PFSK-1 (cell line): Measurements from ENCODE around the gene TCF12.

Experiments used
- FOXP2 ChIP-seq: optimal IDR thresholded peaks from 2 replicates; pipeline ENCODE3; 2011; ENCODE audit warnings: borderline replicate concordance, control low read depth, inconsistent platforms; ENCODE audit not compliant: insufficient read depth; ENCODE audit errors: extremely low read length, extremely low read depth
- POLR2AphosphoS5 ChIP-seq: IDR thresholded peaks from 2 replicates; pipeline ENCODE4 v1.6.1; 2012; ENCODE audit warnings: low read depth, mild to moderate bottlenecking, control low read depth, low read length, moderate library complexity
- REST ChIP-seq, 2 experiments: IDR thresholded peaks; 2 replicates each; pipeline versions ENCODE4 v1.6.1 to v1.8.0; 2011 to 2012; ENCODE audit warnings: low read depth in 2 of 2, low read length in 2 of 2, control low read depth in 1 of 2, inconsistent platforms in 1 of 2, mild to moderate bottlenecking in 1 of 2, moderate library complexity in 1 of 2; ENCODE audit not compliant: insufficient read depth in 1 of 2
- SIN3A ChIP-seq: IDR thresholded peaks from 2 replicates; pipeline ENCODE4 v1.6.1; 2012; ENCODE audit warnings: mild to moderate bottlenecking, low read length, moderate library complexity, borderline replicate concordance; ENCODE audit not compliant: insufficient read depth
- TAF1 ChIP-seq: IDR thresholded peaks from 2 replicates; pipeline ENCODE4 v1.6.1; 2012; ENCODE audit warnings: low read length, control low read depth, borderline replicate concordance; ENCODE audit not compliant: insufficient read depth

Gene TCF12

DNA sequence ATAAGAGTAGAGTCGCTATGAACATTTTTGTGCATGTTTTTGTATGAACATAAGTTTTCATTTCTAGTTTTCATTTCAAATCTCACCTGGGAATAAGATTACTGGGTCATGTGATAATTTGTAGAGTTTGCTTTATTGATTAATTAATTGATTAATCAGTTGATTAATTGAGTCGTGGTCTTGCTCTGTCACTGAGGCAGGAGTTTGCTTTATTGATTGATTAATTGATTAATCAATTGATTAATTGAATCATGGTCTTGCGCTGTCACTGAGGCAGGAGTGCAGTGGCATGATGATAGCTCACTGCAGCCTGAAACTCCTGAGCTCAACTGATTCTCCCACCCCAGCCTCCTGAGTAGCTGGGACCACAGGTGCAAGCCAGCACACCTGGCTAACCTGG is 111.6 kb downstream of the TCF12 start:
- no peak for TF ChIP-seq FOXP2
- TF ChIP-seq REST (IDR thresholded peaks at IDR 0.05; ENCODE audit: insufficient read depth in 1 of 2, low read depth in 2 of 2, low read length in 2 of 2): no peak
- no peak for TF ChIP-seq POLR2AphosphoS5
- TF ChIP-seq TAF1: no peak
- no peak for TF ChIP-seq SIN3A

DNA sequence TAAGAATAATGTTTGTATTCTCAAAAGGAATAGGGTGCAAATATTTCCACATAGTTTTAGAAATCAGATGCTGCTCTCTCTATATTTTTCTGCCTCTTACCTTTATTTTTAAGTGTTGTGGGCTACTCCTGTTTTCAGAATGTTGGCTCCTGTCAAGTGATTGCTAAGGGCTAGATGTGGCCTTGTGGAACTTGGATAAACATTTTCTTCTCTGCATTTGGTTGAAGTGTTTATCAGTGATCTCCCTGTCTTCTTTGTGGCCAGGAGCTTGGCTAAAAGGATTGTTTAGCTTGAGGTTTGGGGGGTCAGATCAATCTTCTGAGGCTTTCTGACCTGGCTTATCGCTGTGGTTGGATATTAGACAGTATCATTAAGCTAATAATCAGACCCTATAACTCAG is 112.6 kb downstream of the TCF12 start:
- TF ChIP-seq POLR2AphosphoS5 (no peak), REST (IDR thresholded peaks at IDR 0.05; ENCODE audit: insufficient read depth in 1 of 2, low read depth in 2 of 2, low read length in 2 of 2) (no peak), TAF1 (no peak), FOXP2 (no peak), SIN3A (no peak)

DNA sequence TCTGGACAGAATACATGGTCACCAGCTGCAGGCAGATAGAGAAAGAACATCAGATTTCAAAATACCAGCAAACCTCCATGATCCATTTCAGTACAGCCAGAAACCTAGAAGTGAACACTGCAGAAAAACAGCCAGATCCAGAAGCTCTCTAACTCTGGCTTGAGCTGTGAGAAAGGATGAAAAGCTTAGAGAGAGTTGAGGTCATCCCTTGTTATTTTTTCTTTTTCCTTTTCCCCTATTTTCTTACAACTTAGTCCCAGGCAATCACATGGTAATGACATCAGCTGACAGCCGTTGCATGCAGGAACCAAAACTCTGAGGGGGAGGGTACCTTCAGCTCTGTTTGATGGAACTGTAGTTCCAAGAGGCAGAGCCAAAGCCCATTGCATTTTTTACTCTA is 113.2 kb downstream of the TCF12 start:
- TF ChIP-seq FOXP2 (no peak), SIN3A (peak; percentile 71; the same call in 1 of the 2 replicates), TAF1 (no peak), POLR2AphosphoS5 (no peak), REST (IDR thresholded peaks at IDR 0.05; ENCODE audit: insufficient read depth in 1 of 2, low read depth in 2 of 2, low read length in 2 of 2) (no peak)

DNA sequence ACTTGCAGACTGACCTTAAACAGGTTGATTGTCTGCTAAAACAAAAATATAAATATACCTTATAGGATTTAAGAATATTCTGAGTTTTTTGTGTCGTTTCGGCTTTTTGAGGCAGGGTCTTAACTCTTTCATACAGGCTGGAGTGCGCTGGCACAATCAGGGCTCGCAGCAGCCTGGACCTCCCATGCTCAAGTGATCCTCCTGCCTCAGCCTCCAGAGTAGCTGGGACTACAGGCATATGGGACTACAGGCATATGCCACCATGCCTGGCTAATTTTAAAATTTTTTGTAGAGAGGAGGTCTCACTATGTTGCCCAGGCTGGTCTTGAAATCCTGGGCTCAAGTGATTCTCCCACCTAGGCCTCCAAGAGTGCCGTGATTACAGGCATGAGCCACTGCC is 113.9 kb downstream of the TCF12 start:
- TF ChIP-seq FOXP2 (no peak), TAF1 (no peak), REST (IDR thresholded peaks at IDR 0.05; ENCODE audit: insufficient read depth in 1 of 2, low read depth in 2 of 2, low read length in 2 of 2) (no peak), SIN3A (no peak), POLR2AphosphoS5 (no peak)

DNA sequence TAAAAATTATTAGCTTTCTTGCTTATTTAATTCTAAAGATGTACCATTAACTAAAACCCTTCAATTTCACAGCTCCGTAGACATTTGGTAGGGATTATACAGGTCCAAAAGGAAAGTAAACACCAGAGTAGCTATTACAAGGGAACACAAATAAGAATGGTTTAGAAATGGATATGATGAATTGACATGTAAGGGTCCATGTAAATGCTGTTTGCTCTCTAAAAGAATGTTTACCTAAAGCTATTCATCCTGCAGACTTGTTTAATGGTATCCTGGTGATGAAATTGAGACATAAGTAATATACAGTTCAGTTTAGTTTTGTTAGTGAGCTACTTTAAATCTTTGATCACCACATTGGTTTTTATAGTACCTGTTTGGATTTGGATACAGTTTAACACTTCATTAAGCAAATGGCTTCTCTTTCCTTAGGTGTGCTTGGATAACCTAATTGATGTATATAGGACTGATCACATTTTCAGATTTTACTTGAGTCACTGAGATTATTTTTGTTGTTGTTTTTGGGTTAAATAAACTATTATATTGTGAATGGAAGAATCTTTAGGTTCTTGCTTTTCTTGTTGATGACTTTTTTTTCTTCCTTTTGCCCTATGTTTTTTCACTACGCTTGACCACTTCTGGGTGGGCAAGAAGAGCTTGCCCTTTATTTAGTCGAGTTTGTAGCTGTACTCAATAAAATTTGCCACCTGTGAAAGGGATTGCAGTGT is 115.4 kb downstream of the TCF12 start:
- TF ChIP-seq POLR2AphosphoS5 (no peak), SIN3A (no peak), REST (IDR thresholded peaks at IDR 0.05; ENCODE audit: insufficient read depth in 1 of 2, low read depth in 2 of 2, low read length in 2 of 2) (no peak), TAF1 (no peak), FOXP2 (no peak)
